GM23338 (cell line): ENCODE results near the gene RPL22. TPM values are rescaled to one million over a fixed set of nuclear protein-coding genes. Genes with fewer than 3 reads are reported as not detected.

Source experiments
- ATAC-seq: fragments of 200-7000 bp; cut with Tn5 transposase; 3 replicates; pipeline ENCODE4 v1.9.1; 2020
- DNase-seq: peaks from one replicate; pipeline ENCODE4 v3.0.0-alpha.2; 2015; ENCODE audit warnings: low spot score
- H2AFZ ChIP-seq: fragments of 200-600 bp; sonication (generic); 2 replicates; pipeline ENCODE4 v1.8.0; 2016; ENCODE audit warnings: antibody characterized with exemption, mild to moderate bottlenecking, moderate library complexity
- H3F3A ChIP-seq: fragments of 200-600 bp; sonication (generic); replicated peaks from 2 replicates; pipeline ENCODE4 v1.8.0; 2017; ENCODE audit warnings: antibody characterized with exemption, mixed run types, low read depth
- H3K27ac ChIP-seq: fragments of 200-600 bp; sonication (generic); 2 replicates; pipeline ENCODE4 v1.6.1; 2016; ENCODE audit warnings: low read depth
- H3K27me3 ChIP-seq: fragments of 200-600 bp; sonication (generic); 2 replicates; pipeline ENCODE4 v1.8.0; 2016; ENCODE audit warnings: mild to moderate bottlenecking, mixed run types, moderate library complexity; ENCODE audit not compliant: insufficient read depth
- H3K36me3 ChIP-seq: fragments of 200-600 bp; sonication (generic); 2 replicates; pipeline ENCODE4 v1.8.0; 2016; ENCODE audit warnings: mild to moderate bottlenecking; ENCODE audit not compliant: insufficient read depth
- H3K4me1 ChIP-seq: fragments of 200-600 bp; sonication (generic); 2 replicates; pipeline ENCODE4 v1.8.0; 2016; ENCODE audit warnings: mild to moderate bottlenecking, moderate library complexity; ENCODE audit not compliant: insufficient read depth
- H3K4me2 ChIP-seq: fragments of 200-600 bp; sonication (generic); 2 replicates; pipeline ENCODE4 v1.7.1; 2017; ENCODE audit warnings: mixed run types
- H3K4me3 ChIP-seq: fragments of 200-600 bp; sonication (generic); 2 replicates; pipeline ENCODE4 v1.6.1; 2016; ENCODE audit warnings: mixed run types
- H3K79me2 ChIP-seq: fragments of 200-600 bp; sonication (generic); replicated peaks from 2 replicates; pipeline ENCODE4 v1.8.0; 2017; ENCODE audit warnings: mild to moderate bottlenecking; ENCODE audit not compliant: insufficient read depth
- H3K9me2 ChIP-seq: fragments of 200-600 bp; sonication (generic); 2 replicates; pipeline ENCODE4 v1.8.0; 2017; ENCODE audit not compliant: insufficient read depth
- H4K20me1 ChIP-seq: fragments of 200-600 bp; sonication (generic); replicated peaks from 2 replicates; pipeline ENCODE4 v1.8.0; 2017; ENCODE audit warnings: mild to moderate bottlenecking; ENCODE audit not compliant: insufficient read depth
- H3K27ac Mint-ChIP-seq: 2 replicates; pipeline ENCODE4 v1.8.0; 2020; ENCODE audit warnings: inconsistent platforms, mild to moderate bottlenecking, moderate library complexity, mixed read lengths
- H3K27me3 Mint-ChIP-seq: 3 replicates; pipeline ENCODE4 v1.8.0; 2022; ENCODE audit warnings: low read depth, mild to moderate bottlenecking, moderate library complexity, mixed read lengths, inconsistent platforms; ENCODE audit not compliant: insufficient read depth, poor library complexity
- H3K36me3 Mint-ChIP-seq: 3 replicates; pipeline ENCODE4 v1.8.0; 2021; ENCODE audit warnings: low read depth, mild to moderate bottlenecking, inconsistent platforms, moderate library complexity, mixed read lengths
- H3K4me1 Mint-ChIP-seq: 3 replicates; pipeline ENCODE4 v1.8.0; 2020; ENCODE audit warnings: mild to moderate bottlenecking, inconsistent platforms, mixed read lengths
- H3K4me3 Mint-ChIP-seq: 3 replicates; pipeline ENCODE4 v1.8.0; 2021; ENCODE audit warnings: moderate library complexity, mild to moderate bottlenecking, inconsistent platforms, mixed read lengths
- H3K9me3 Mint-ChIP-seq: 3 replicates; pipeline ENCODE4 v1.8.0; 2020; ENCODE audit warnings: moderate library complexity, mild to moderate bottlenecking, inconsistent platforms, mixed read lengths
- CREB1 ChIP-seq: fragments of 250-450 bp; sonication (Bioruptor Pico); IDR thresholded peaks from 2 replicates; pipeline ENCODE4 v1.5.0; 2020; ENCODE audit warnings: low read depth, mild to moderate bottlenecking, moderate library complexity
- EZH2 ChIP-seq: fragments of 200-600 bp; sonication (generic); IDR thresholded peaks from one replicate; pipeline ENCODE4 v1.8.0; 2017; ENCODE audit warnings: antibody characterized with exemption, mild to moderate bottlenecking, low read depth; ENCODE audit not compliant: unreplicated experiment
- EZH2phosphoT487 ChIP-seq: fragments of 200-600 bp; sonication (generic); IDR thresholded peaks from one replicate; pipeline ENCODE4 v1.8.1; 2018; ENCODE audit warnings: antibody characterized with exemption; ENCODE audit not compliant: unreplicated experiment
- JUNB ChIP-seq: IDR thresholded peaks from one replicate; pipeline ENCODE4 v1.6.1; 2016; ENCODE audit warnings: antibody characterized with exemption; ENCODE audit not compliant: unreplicated experiment
- NANOG ChIP-seq: IDR thresholded peaks from 2 replicates; pipeline ENCODE4 v1.6.1; 2016; ENCODE audit warnings: antibody characterized with exemption, borderline replicate concordance
- POLR2AphosphoS5 ChIP-seq: IDR thresholded peaks from 2 replicates; pipeline ENCODE4 v1.6.1; 2016; ENCODE audit warnings: antibody characterized with exemption, low read depth
- STAT1 ChIP-seq: IDR thresholded peaks from one replicate; pipeline ENCODE4 v1.6.1; 2016; ENCODE audit warnings: antibody characterized with exemption; ENCODE audit not compliant: unreplicated experiment
- ZNF114 ChIP-seq: fragments of 250-450 bp; sonication (Bioruptor Pico); IDR thresholded peaks from 2 replicates; pipeline ENCODE4 v1.5.0; 2020; ENCODE audit warnings: mild to moderate bottlenecking, moderate library complexity
- polyA plus RNA-seq: library from polyadenylated mRNA; unstranded; fragments of >200 nt; fragmentation: Nextera tagmentation; extraction: Ambion mirVana; gene quantifications from 2 replicates; pipeline ENCODE4 v1.2.1, GENCODE V29; 2016
- total RNA-seq: library from RNA; depleted of rRNA; stranded (reverse); fragments of >200 nt; shearing (Covaris generic); gene quantifications from 2 replicates; pipeline ENCODE4 v1.2.3, GENCODE V29; 2014
- TF ChIP-seq, protein P1 (sequence below), 2 experiments: fragments of 200-600 bp in 1 of 2; sonication (generic) in 1 of 2; conservative IDR thresholded peaks; 2 replicates each; pipeline versions ENCODE4 v1.5.1 to v1.6.1; 2016 to 2017; ENCODE audit warnings: antibody characterized with exemption in 2 of 2, low read depth in 2 of 2, mild to moderate bottlenecking in 2 of 2, moderate library complexity in 1 of 2
- TF ChIP-seq, protein P2 (sequence below): IDR thresholded peaks from one replicate; pipeline ENCODE4 v1.6.1; 2018; ENCODE audit warnings: antibody characterized with exemption; ENCODE audit not compliant: unreplicated experiment
- TF ChIP-seq, protein P3 (sequence below): IDR thresholded peaks from 2 replicates; pipeline ENCODE4 v1.6.1; 2016; ENCODE audit warnings: antibody characterized with exemption
- TF ChIP-seq, protein P4 (sequence below): fragments of 250-450 bp; sonication (Bioruptor Pico); IDR thresholded peaks from 2 replicates; pipeline ENCODE4 v1.5.0; 2020; ENCODE audit warnings: mild to moderate bottlenecking, moderate library complexity

The RPL22 gene
- total and polyA plus RNA-seq, 2 experiments from 2014 or later, result 145 to 818 TPM

DNA sequence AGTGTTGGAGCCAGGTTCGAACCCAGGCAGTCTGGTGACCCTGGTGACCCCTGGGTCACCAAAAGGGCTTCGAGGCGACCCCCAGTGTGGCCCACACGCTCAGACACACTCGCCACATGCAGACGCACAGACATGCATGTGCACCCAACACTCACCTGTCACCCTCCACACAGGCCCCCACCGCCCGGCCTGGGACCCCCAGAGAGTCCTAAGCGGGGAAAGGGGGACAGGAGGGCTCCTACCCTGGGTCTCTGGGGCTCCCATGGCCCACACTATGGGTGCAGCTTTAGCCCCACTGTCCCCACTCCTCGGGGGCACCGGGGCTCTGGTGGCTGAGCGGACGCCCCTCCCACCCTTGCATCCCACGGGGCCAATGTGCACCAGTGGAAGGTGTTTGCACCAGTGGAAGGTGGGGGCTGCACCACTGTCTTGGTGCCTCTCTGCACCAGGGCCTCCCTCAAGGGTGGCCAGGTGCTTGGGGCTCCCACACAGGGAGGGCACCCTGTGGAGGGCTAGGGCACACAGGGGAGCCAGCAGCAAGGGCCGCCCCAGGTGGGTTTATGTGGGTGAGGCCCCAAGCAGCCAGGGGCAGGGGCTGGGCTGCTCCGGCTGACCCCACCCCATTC, 29.2 kb downstream of the RPL22 start:
- TF ChIP-seq, protein P1, sequence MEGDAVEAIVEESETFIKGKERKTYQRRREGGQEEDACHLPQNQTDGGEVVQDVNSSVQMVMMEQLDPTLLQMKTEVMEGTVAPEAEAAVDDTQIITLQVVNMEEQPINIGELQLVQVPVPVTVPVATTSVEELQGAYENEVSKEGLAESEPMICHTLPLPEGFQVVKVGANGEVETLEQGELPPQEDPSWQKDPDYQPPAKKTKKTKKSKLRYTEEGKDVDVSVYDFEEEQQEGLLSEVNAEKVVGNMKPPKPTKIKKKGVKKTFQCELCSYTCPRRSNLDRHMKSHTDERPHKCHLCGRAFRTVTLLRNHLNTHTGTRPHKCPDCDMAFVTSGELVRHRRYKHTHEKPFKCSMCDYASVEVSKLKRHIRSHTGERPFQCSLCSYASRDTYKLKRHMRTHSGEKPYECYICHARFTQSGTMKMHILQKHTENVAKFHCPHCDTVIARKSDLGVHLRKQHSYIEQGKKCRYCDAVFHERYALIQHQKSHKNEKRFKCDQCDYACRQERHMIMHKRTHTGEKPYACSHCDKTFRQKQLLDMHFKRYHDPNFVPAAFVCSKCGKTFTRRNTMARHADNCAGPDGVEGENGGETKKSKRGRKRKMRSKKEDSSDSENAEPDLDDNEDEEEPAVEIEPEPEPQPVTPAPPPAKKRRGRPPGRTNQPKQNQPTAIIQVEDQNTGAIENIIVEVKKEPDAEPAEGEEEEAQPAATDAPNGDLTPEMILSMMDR (conservative IDR thresholded peaks at IDR 0.05; ENCODE audit: low read depth in 2 of 2), result no peak
- TF ChIP-seq POLR2AphosphoS5, result no peak
- no peak for TF ChIP-seq NANOG
- no peak for TF ChIP-seq STAT1
- no peak for TF ChIP-seq CREB1
- TF ChIP-seq EZH2, result no peak
- TF ChIP-seq, protein P2, sequence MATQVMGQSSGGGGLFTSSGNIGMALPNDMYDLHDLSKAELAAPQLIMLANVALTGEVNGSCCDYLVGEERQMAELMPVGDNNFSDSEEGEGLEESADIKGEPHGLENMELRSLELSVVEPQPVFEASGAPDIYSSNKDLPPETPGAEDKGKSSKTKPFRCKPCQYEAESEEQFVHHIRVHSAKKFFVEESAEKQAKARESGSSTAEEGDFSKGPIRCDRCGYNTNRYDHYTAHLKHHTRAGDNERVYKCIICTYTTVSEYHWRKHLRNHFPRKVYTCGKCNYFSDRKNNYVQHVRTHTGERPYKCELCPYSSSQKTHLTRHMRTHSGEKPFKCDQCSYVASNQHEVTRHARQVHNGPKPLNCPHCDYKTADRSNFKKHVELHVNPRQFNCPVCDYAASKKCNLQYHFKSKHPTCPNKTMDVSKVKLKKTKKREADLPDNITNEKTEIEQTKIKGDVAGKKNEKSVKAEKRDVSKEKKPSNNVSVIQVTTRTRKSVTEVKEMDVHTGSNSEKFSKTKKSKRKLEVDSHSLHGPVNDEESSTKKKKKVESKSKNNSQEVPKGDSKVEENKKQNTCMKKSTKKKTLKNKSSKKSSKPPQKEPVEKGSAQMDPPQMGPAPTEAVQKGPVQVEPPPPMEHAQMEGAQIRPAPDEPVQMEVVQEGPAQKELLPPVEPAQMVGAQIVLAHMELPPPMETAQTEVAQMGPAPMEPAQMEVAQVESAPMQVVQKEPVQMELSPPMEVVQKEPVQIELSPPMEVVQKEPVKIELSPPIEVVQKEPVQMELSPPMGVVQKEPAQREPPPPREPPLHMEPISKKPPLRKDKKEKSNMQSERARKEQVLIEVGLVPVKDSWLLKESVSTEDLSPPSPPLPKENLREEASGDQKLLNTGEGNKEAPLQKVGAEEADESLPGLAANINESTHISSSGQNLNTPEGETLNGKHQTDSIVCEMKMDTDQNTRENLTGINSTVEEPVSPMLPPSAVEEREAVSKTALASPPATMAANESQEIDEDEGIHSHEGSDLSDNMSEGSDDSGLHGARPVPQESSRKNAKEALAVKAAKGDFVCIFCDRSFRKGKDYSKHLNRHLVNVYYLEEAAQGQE, result no peak
- TF ChIP-seq, protein P3, sequence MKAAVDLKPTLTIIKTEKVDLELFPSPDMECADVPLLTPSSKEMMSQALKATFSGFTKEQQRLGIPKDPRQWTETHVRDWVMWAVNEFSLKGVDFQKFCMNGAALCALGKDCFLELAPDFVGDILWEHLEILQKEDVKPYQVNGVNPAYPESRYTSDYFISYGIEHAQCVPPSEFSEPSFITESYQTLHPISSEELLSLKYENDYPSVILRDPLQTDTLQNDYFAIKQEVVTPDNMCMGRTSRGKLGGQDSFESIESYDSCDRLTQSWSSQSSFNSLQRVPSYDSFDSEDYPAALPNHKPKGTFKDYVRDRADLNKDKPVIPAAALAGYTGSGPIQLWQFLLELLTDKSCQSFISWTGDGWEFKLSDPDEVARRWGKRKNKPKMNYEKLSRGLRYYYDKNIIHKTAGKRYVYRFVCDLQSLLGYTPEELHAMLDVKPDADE, result no peak
- no peak for TF ChIP-seq ZNF114 (CRISPR knock-in tag)
- no peak for TF ChIP-seq EZH2phosphoT487
- no peak for TF ChIP-seq JUNB
- TF ChIP-seq, protein P4, sequence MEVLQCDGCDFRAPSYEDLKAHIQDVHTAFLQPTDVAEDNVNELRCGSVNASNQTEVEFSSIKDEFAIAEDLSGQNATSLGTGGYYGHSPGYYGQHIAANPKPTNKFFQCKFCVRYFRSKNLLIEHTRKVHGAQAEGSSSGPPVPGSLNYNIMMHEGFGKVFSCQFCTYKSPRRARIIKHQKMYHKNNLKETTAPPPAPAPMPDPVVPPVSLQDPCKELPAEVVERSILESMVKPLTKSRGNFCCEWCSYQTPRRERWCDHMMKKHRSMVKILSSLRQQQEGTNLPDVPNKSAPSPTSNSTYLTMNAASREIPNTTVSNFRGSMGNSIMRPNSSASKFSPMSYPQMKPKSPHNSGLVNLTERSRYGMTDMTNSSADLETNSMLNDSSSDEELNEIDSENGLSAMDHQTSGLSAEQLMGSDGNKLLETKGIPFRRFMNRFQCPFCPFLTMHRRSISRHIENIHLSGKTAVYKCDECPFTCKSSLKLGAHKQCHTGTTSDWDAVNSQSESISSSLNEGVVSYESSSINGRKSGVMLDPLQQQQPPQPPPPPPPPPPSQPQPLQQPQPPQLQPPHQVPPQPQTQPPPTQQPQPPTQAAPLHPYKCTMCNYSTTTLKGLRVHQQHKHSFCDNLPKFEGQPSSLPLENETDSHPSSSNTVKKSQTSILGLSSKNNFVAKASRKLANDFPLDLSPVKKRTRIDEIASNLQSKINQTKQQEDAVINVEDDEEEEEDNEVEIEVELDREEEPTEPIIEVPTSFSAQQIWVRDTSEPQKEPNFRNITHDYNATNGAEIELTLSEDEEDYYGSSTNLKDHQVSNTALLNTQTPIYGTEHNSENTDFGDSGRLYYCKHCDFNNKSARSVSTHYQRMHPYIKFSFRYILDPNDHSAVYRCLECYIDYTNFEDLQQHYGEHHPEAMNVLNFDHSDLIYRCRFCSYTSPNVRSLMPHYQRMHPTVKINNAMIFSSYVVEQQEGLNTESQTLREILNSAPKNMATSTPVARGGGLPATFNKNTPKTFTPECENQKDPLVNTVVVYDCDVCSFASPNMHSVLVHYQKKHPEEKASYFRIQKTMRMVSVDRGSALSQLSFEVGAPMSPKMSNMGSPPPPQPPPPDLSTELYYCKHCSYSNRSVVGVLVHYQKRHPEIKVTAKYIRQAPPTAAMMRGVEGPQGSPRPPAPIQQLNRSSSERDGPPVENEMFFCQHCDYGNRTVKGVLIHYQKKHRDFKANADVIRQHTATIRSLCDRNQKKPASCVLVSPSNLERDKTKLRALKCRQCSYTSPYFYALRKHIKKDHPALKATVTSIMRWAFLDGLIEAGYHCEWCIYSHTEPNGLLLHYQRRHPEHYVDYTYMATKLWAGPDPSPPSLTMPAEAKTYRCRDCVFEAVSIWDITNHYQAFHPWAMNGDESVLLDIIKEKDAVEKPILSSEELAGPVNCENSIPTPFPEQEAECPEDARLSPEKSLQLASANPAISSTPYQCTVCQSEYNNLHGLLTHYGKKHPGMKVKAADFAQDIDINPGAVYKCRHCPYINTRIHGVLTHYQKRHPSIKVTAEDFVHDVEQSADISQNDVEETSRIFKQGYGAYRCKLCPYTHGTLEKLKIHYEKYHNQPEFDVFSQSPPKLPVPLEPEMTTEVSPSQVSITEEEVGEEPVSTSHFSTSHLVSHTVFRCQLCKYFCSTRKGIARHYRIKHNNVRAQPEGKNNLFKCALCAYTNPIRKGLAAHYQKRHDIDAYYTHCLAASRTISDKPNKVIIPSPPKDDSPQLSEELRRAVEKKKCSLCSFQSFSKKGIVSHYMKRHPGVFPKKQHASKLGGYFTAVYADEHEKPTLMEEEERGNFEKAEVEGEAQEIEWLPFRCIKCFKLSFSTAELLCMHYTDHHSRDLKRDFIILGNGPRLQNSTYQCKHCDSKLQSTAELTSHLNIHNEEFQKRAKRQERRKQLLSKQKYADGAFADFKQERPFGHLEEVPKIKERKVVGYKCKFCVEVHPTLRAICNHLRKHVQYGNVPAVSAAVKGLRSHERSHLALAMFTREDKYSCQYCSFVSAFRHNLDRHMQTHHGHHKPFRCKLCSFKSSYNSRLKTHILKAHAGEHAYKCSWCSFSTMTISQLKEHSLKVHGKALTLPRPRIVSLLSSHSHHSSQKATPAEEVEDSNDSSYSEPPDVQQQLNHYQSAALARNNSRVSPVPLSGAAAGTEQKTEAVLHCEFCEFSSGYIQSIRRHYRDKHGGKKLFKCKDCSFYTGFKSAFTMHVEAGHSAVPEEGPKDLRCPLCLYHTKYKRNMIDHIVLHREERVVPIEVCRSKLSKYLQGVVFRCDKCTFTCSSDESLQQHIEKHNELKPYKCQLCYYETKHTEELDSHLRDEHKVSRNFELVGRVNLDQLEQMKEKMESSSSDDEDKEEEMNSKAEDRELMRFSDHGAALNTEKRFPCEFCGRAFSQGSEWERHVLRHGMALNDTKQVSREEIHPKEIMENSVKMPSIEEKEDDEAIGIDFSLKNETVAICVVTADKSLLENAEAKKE (CRISPR knock-in tag), result no peak
- H2AFZ ChIP-seq, result no peak overlapping the region
- no peaks in the 10 kb centered on the region for H3K9me2 ChIP-seq
- Mint-ChIP-seq H3K4me1 (peaks cover 3% of the 10 kb centered on the region; the same call in 2 of the 3 replicates), H3K9me3 (no peaks in the 10 kb centered on the region), H3K4me3 (no peak overlapping the region), H3K27me3 (peaks cover 6% of the 10 kb centered on the region), H3K36me3 (no peaks in the 10 kb centered on the region), H3K27ac (no peak overlapping the region)
- H3K4me3 ChIP-seq, result no peak overlapping the region
- H3K27ac ChIP-seq, result no peak overlapping the region
- no peaks in the 10 kb centered on the region for H3F3A ChIP-seq
- no peaks in the 10 kb centered on the region for H4K20me1 ChIP-seq
- no peak for ATAC-seq
- no peaks in the 10 kb centered on the region for H3K27me3 ChIP-seq
- H3K79me2 ChIP-seq, result no peaks in the 10 kb centered on the region
- no peaks in the 10 kb centered on the region for H3K4me1 ChIP-seq
- no peak overlapping the region for H3K4me2 ChIP-seq
- DNase-seq, result no peak
- no peaks in the 10 kb centered on the region for H3K36me3 ChIP-seq
